ENCODE results near the gene COLEC12. TPM values are rescaled to one million over a fixed set of nuclear protein-coding genes. Genes with fewer than 3 reads are reported as not detected.

COLEC12 gene
- total RNA-seq, 1 donor from 2014 or later = 70.0 TPM

DNA sequence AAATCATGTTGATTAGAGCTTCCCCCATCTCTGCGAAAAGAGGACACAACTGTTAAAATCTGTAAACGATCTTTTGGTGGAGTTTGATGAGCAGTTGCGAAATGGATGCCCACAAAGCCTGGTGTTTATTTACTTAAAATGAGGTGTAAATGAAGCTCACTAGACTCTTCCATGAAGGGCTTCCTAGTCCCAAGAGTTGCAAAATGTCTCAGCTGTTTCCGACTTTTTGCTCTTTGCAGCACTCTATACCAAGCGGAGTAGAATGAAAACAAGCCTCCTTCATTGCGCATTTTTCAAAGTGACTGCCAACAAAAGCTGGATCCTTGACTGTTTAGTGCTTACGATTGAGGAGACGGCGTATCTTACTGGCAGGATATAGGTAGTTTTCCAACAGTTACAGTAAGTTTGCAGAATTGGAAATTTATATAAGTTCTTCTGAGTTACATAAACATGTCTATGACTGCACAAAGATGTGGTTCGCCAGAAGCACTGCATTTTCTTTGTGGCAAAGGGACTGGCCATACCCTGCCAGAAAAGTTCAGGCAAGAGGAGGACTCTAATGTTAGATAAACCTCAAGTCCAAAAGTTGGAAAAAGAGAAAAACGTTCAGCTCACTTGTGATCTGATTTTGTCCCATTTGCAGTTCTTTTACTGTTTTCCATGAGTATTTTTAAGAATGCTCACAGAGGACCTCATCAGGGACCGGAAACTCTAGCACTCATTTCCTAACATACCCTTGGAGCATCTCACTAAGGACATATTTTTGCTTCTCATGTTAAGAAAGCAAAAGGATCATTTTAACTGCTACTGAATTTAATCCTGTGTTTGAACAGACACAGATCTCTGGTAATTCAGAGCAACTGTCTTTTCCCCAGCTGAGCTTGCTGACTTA lies 42.7 kb downstream of the COLEC12 start:
- H3K9me3 Mint-ChIP-seq = peaks cover 15% of the 10 kb centered on the region
- H3K4me1 Mint-ChIP-seq = peaks cover 37% of the 10 kb centered on the region
- no peaks in the 10 kb centered on the region for H3K27me3 Mint-ChIP-seq (ENCODE audit: low read depth)
- no peak for TF ChIP-seq CTCF (IDR thresholded peaks at IDR 0.05; ENCODE audit: unreplicated experiment)
- H3K27ac Mint-ChIP-seq = peak overlapping the region; percentile 91
- H3K4me3 Mint-ChIP-seq = no peak overlapping the region
- H3K36me3 Mint-ChIP-seq = peaks cover 22% of the 10 kb centered on the region
- no peak for DNase-seq (ENCODE audit: low spot score in 2 of 2, unreplicated experiment in 2 of 2)

GRCh38 chr18:457140-457519 lies 43.4 kb downstream of the COLEC12 start:
- TF ChIP-seq CTCF (IDR thresholded peaks at IDR 0.05; ENCODE audit: unreplicated experiment) = no peak
- Mint-ChIP-seq H3K4me3 (peak overlapping the region; percentile 43), H3K36me3 (peaks cover 23% of the 10 kb centered on the region), H3K4me1 (peaks cover 37% of the 10 kb centered on the region), H3K27ac (peak overlapping the region; percentile 91), H3K9me3 (peaks cover 16% of the 10 kb centered on the region), H3K27me3 (ENCODE audit: low read depth) (no peaks in the 10 kb centered on the region)
- DNase-seq (ENCODE audit: low spot score in 2 of 2, unreplicated experiment in 2 of 2) = peak in 1 of 2 experiments; percentile 46

- Mint-ChIP-seq H3K4me1 (peaks cover 37% of the 10 kb centered on the region), H3K27ac (peak overlapping the region; percentile 91), H3K9me3 (peaks cover 17% of the 10 kb centered on the region), H3K4me3 (peak overlapping the region; percentile 43), H3K27me3 (ENCODE audit: low read depth) (no peaks in the 10 kb centered on the region), H3K36me3 (peaks cover 23% of the 10 kb centered on the region)
- no peak for TF ChIP-seq CTCF (IDR thresholded peaks at IDR 0.05; ENCODE audit: unreplicated experiment)
- DNase-seq (ENCODE audit: low spot score in 2 of 2, unreplicated experiment in 2 of 2) = peak in 1 of 2 experiments; percentile 48
Measured at GRCh38 chr18:456361-457139, 44.0 kb downstream of the COLEC12 start.

GRCh38 chr18:453400-453799 lies 47.1 kb downstream of the COLEC12 start:
- TF ChIP-seq CTCF (IDR thresholded peaks at IDR 0.05; ENCODE audit: unreplicated experiment) = no peak
- Mint-ChIP-seq H3K4me3 (no peak overlapping the region), H3K4me1 (peaks cover 33% of the 10 kb centered on the region), H3K36me3 (peaks cover 29% of the 10 kb centered on the region), H3K27ac (no peak overlapping the region), H3K9me3 (peaks cover 24% of the 10 kb centered on the region), H3K27me3 (ENCODE audit: low read depth) (no peaks in the 10 kb centered on the region)
- DNase-seq (ENCODE audit: low spot score in 2 of 2, unreplicated experiment in 2 of 2) = no peak

DNA sequence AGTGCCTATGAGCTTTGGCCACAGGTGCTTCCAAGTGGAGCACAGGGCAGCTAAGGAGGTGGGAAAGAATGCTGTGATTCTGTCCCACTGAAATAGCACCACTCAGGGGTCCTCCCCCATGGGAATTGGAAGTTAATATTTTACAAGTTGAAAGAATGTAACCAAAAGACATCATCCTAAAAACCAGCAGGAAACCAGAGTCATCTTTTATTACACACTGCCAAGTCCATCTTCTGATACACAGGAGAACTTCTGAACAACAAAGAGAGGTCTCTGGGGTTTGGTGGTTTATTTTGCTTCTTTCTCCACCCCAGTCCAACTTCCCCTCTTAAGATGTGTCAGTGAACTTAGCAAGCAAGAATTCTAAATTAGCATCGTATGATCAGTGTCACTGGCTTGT lies 47.7 kb downstream of the COLEC12 start:
- H3K4me3 Mint-ChIP-seq = no peak overlapping the region
- peaks cover 24% of the 10 kb centered on the region for H3K9me3 Mint-ChIP-seq
- no peaks in the 10 kb centered on the region for H3K27me3 Mint-ChIP-seq (ENCODE audit: low read depth)
- H3K4me1 Mint-ChIP-seq = peaks cover 34% of the 10 kb centered on the region
- no peak for DNase-seq (ENCODE audit: low spot score in 2 of 2, unreplicated experiment in 2 of 2)
- TF ChIP-seq CTCF (IDR thresholded peaks at IDR 0.05; ENCODE audit: unreplicated experiment) = no peak
- H3K36me3 Mint-ChIP-seq = peaks cover 29% of the 10 kb centered on the region
- H3K27ac Mint-ChIP-seq = no peak overlapping the region

Measured in mesothelial cell of epicardium (in vitro differentiated cells).